SK-N-SH (cell line): ENCODE measurements around the gene MAPT. TPM values are rescaled to one million over a fixed set of nuclear protein-coding genes. Genes with fewer than 3 reads are reported as not detected.

Experiments
- CTCF ChIA-PET: fragments of 300-600, 350-600 bp; formaldehyde crosslinking; extraction: SDS; loops from one replicate; lab custom pipeline; 2021; lab: Yijun Ruan, JAX
- POLR2A ChIA-PET: fragments of 350-600 bp; sonication (Branson Sonifier 250); formaldehyde crosslinking; extraction: SDS; loops from one replicate; lab custom pipeline; 2020; ENCODE audit warnings: antibody characterized with exemption, inconsistent platforms; lab: Yijun Ruan, JAX
- DNase-seq: peaks from one replicate; pipeline ENCODE4 v3.0.0; 2012
- H2AFZ ChIP-seq: fragments of 200-600 bp; sonication (generic); 2 replicates; pipeline ENCODE4 v1.8.1; 2016; ENCODE audit warnings: antibody characterized with exemption, mild to moderate bottlenecking, low read depth
- H3F3A ChIP-seq: fragments of 200-600 bp; sonication (generic); replicated peaks from 2 replicates; pipeline ENCODE3; 2016; ENCODE audit warnings: antibody characterized with exemption, mild to moderate bottlenecking; ENCODE audit not compliant: insufficient read depth
- H3K27ac ChIP-seq, 2 experiments: fragments of 200-500 bp in 1 of 2; fragments of 200-600 bp in 1 of 2; sonication (Bioruptor generic) in 1 of 2; sonication (generic), shearing (Covaris generic) in 1 of 2; 2 replicates each; pipeline versions ENCODE4 v1.5.1 to v1.6.1; 2014 to 2016; ENCODE audit warnings: low read depth in 2 of 2, inconsistent platforms in 1 of 2, low read length in 1 of 2, mild to moderate bottlenecking in 1 of 2, mixed read lengths in 1 of 2
- H3K27me3 ChIP-seq: fragments of 200-600 bp; sonication (generic), shearing (Covaris generic); 2 replicates; pipeline ENCODE4 v1.6.1; 2016; ENCODE audit warnings: mixed run types; ENCODE audit not compliant: insufficient read depth
- H3K36me3 ChIP-seq, 2 experiments: fragments of 200-500 bp in 1 of 2; fragments of 200-600 bp in 1 of 2; sonication (Bioruptor generic) in 1 of 2; sonication (generic) in 1 of 2; replicated peaks in 1 of 2; 2 replicates each; pipeline versions ENCODE3 to v1.5.1; 2014 to 2016; ENCODE audit warnings: low read length in 1 of 2, mild to moderate bottlenecking in 1 of 2; ENCODE audit not compliant: insufficient read depth in 2 of 2, control insufficient read depth in 1 of 2
- H3K4me1 ChIP-seq, 2 experiments: fragments of 200-500 bp in 1 of 2; fragments of 200-600 bp in 1 of 2; sonication (Bioruptor generic) in 1 of 2; sonication (generic), shearing (Covaris generic) in 1 of 2; 2 replicates each; pipeline versions ENCODE4 v1.5.1 to v1.6.1; 2014 to 2016; ENCODE audit warnings: low read depth in 1 of 2, low read length in 1 of 2, mixed run types in 1 of 2; ENCODE audit not compliant: insufficient read depth in 2 of 2, control insufficient read depth in 1 of 2
- H3K4me2 ChIP-seq: fragments of 200-600 bp; sonication (generic), shearing (Covaris generic); 2 replicates; pipeline ENCODE4 v1.6.1; 2017; ENCODE audit warnings: mixed run types
- H3K4me3 ChIP-seq, 2 experiments: fragments of 200-500 bp in 1 of 2; fragments of 200-600 bp in 1 of 2; sonication (Bioruptor generic) in 1 of 2; sonication (generic), shearing (Covaris generic) in 1 of 2; 2 replicates each; pipeline versions ENCODE4 v1.5.1 to v1.8.1; 2014 to 2016; ENCODE audit warnings: low read depth in 2 of 2, inconsistent platforms in 1 of 2, low read length in 1 of 2, mild to moderate bottlenecking in 1 of 2, mixed read lengths in 1 of 2, moderate library complexity in 1 of 2
- H3K79me2 ChIP-seq: fragments of 200-600 bp; sonication (generic); 2 replicates; pipeline ENCODE4 v1.8.1; 2017; ENCODE audit warnings: mild to moderate bottlenecking; ENCODE audit not compliant: insufficient read depth
- H3K9ac ChIP-seq: fragments of 200-600 bp; sonication (generic); 2 replicates; pipeline ENCODE4 v1.6.1; 2017; ENCODE audit warnings: mixed run types
- H3K9me2 ChIP-seq: fragments of 200-600 bp; sonication (generic); 2 replicates; pipeline ENCODE4 v1.6.1; 2017; ENCODE audit warnings: mixed run types
- H3K9me3 ChIP-seq: fragments of 200-600 bp; sonication (generic); 2 replicates; pipeline ENCODE4 v1.6.1; 2017; ENCODE audit warnings: mixed run types, mild to moderate bottlenecking, moderate library complexity
- H4K20me1 ChIP-seq: fragments of 200-600 bp; sonication (generic); 2 replicates; pipeline ENCODE4 v1.6.1; 2017; ENCODE audit warnings: mild to moderate bottlenecking, mixed run types; ENCODE audit not compliant: insufficient read depth
- ELF1 ChIP-seq: IDR thresholded peaks from 2 replicates; pipeline ENCODE4 v1.4.0; 2012
- EP300 ChIP-seq, 2 experiments: IDR thresholded peaks; 2 replicates each; pipeline versions ENCODE4 v1.4.0 to v1.6.1; 2012; ENCODE audit warnings: borderline replicate concordance in 1 of 2, low read depth in 1 of 2, low read length in 1 of 2
- EZH2phosphoT487 ChIP-seq: fragments of 200-600 bp; sonication (generic); IDR thresholded peaks from 2 replicates; pipeline ENCODE4 v1.6.1; 2017; ENCODE audit warnings: low read depth, mixed run types, mild to moderate bottlenecking, antibody characterized with exemption, moderate library complexity, borderline replicate concordance
- GABPA ChIP-seq: IDR thresholded peaks from 2 replicates; pipeline ENCODE4 v1.4.0; 2012; ENCODE audit warnings: low read depth, mild to moderate bottlenecking
- GATA2 ChIP-seq: sonication (generic); formaldehyde crosslinking; IDR thresholded peaks from 2 replicates; pipeline ENCODE4 v1.5.0; 2020; ENCODE audit warnings: mild to moderate bottlenecking, missing genetic modification reagents
- IRF3 ChIP-seq: fragments of 150-350 bp; IDR thresholded peaks from 2 replicates; pipeline ENCODE4 v1.6.1; 2016; ENCODE audit warnings: mild to moderate bottlenecking, low read depth, low read length
- MAX ChIP-seq: IDR thresholded peaks from 2 replicates; pipeline ENCODE4 v1.4.0; 2012; ENCODE audit warnings: low read depth
- MEF2A ChIP-seq: IDR thresholded peaks from 2 replicates; pipeline ENCODE4 v1.4.0; 2012; ENCODE audit warnings: low read depth, borderline replicate concordance
- MXI1 ChIP-seq: IDR thresholded peaks from 2 replicates; pipeline ENCODE4 v1.6.1; 2012; ENCODE audit warnings: mild to moderate bottlenecking, low read depth, low read length, improper control_type of control experiment
- RAD21 ChIP-seq: IDR thresholded peaks from 2 replicates; pipeline ENCODE4 v1.6.1; 2012; ENCODE audit warnings: mild to moderate bottlenecking, low read length
- RCOR1 ChIP-seq: fragments of 150-350 bp; IDR thresholded peaks from 2 replicates; pipeline ENCODE4 v1.6.1; 2017; ENCODE audit warnings: antibody characterized with exemption, low read length
- RFX5 ChIP-seq: IDR thresholded peaks from 2 replicates; pipeline ENCODE4 v1.6.1; 2012; ENCODE audit warnings: mild to moderate bottlenecking, improper control_type of control experiment, low read length
- RXRA ChIP-seq: IDR thresholded peaks from 2 replicates; pipeline ENCODE4 v1.4.0; 2012; ENCODE audit warnings: low read depth, mild to moderate bottlenecking, borderline replicate concordance
- SIN3A ChIP-seq: IDR thresholded peaks from 2 replicates; pipeline ENCODE4 v1.6.1; 2012; ENCODE audit warnings: low read depth, mild to moderate bottlenecking, low read length, moderate library complexity, borderline replicate concordance
- USF1 ChIP-seq: IDR thresholded peaks from 2 replicates; pipeline ENCODE4 v1.4.0; 2012; ENCODE audit warnings: low read depth, borderline replicate concordance
- YY1 ChIP-seq: IDR thresholded peaks from 2 replicates; pipeline ENCODE4 v1.4.0; 2012; ENCODE audit warnings: low read depth, mild to moderate bottlenecking
- WGBS: methylation state at CpG from one replicate; pipeline ENCODE4 v1.1.6; 2017; ENCODE audit warnings: low lambda C conversion rate; 5-methylcytosine and 5-hydroxymethylcytosine counted together
- polyA plus RNA-seq, 3 experiments: library from polyadenylated mRNA; depleted of rRNA; stranded (reverse); fragments of >200 nt; gene quantifications; 2 replicates each; pipeline ENCODE4 v1.2.3, GENCODE V29; 2012
- TF ChIP-seq, protein P1 (sequence below): fragments of 150-350 bp; IDR thresholded peaks from 2 replicates; pipeline ENCODE4 v1.6.1; 2017; ENCODE audit warnings: antibody characterized with exemption, low read length, low read depth, borderline replicate concordance
- TF ChIP-seq, protein P2 (sequence below): IDR thresholded peaks from 2 replicates; pipeline ENCODE4 v1.4.0; 2012; ENCODE audit warnings: low read depth, borderline replicate concordance

MAPT gene
- polyA plus RNA-seq, 1 of the 3 experiments (the other 2 are of a cell fraction) = 0.74 TPM

- CTCF ChIA-PET = interaction anchor here (1.0 to 1.5 kb wide), 2 partner anchors 10 to 12 kb away, joined by 4 to 5 read pairs; no protein-coding TSS in a partner anchor
Measured at GRCh38 chr17:45920083-45920482, 25.7 kb downstream of the MAPT start.

More at GRCh38 chr17:45920083-45920482, 25.7 kb downstream of the MAPT start:
- Histone ChIP-seq H3K36me3 (no peaks in the 10 kb centered on the region), H4K20me1 (no peaks in the 10 kb centered on the region), H3F3A (no peaks in the 10 kb centered on the region), H2AFZ (no peak overlapping the region), H3K4me3 (no peak overlapping the region), H3K9me2 (no peaks in the 10 kb centered on the region), H3K4me1 (no peaks in the 10 kb centered on the region), H3K27me3 (peaks cover 32% of the 10 kb centered on the region; the same call in 1 of the 2 replicates)
- WGBS = 54% methylated on average over 9 of the region's 9 CpGs
- TF ChIP-seq RAD21 = no peak
- TF ChIP-seq, protein P1, sequence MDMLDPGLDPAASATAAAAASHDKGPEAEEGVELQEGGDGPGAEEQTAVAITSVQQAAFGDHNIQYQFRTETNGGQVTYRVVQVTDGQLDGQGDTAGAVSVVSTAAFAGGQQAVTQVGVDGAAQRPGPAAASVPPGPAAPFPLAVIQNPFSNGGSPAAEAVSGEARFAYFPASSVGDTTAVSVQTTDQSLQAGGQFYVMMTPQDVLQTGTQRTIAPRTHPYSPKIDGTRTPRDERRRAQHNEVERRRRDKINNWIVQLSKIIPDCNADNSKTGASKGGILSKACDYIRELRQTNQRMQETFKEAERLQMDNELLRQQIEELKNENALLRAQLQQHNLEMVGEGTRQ = no peak
- TF ChIP-seq USF1 = no peak
- no peak for TF ChIP-seq SIN3A
- no peak for TF ChIP-seq GABPA
- TF ChIP-seq MAX = no peak
- TF ChIP-seq GATA2 (CRISPR knock-in tag) = no peak
- TF ChIP-seq RFX5 = no peak
- TF ChIP-seq YY1 = no peak
- no peak for TF ChIP-seq IRF3
- TF ChIP-seq EZH2phosphoT487 = no peak
- no peak for TF ChIP-seq MEF2A
- no peak for TF ChIP-seq ELF1
- TF ChIP-seq RXRA = no peak
- no peak for TF ChIP-seq RCOR1
- no peak for TF ChIP-seq MXI1
- TF ChIP-seq, protein P2, sequence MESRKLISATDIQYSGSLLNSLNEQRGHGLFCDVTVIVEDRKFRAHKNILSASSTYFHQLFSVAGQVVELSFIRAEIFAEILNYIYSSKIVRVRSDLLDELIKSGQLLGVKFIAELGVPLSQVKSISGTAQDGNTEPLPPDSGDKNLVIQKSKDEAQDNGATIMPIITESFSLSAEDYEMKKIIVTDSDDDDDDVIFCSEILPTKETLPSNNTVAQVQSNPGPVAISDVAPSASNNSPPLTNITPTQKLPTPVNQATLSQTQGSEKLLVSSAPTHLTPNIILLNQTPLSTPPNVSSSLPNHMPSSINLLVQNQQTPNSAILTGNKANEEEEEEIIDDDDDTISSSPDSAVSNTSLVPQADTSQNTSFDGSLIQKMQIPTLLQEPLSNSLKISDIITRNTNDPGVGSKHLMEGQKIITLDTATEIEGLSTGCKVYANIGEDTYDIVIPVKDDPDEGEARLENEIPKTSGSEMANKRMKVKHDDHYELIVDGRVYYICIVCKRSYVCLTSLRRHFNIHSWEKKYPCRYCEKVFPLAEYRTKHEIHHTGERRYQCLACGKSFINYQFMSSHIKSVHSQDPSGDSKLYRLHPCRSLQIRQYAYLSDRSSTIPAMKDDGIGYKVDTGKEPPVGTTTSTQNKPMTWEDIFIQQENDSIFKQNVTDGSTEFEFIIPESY = no peak
- no peak for TF ChIP-seq EP300 (IDR thresholded peaks at IDR 0.05; ENCODE audit: borderline replicate concordance in 1 of 2, low read depth in 1 of 2, low read length in 1 of 2)
- TF ChIP-seq, all 33 proteins: peak for 0
- no peak overlapping the region for H3K4me2 ChIP-seq
- H3K27ac ChIP-seq = no peak overlapping the region
- POLR2A ChIA-PET = interaction anchor here (1.6 kb wide), 1 partner anchor 10 kb away, joined by 5 read pairs; no protein-coding TSS in a partner anchor
- no peaks in the 10 kb centered on the region for H3K9me3 ChIP-seq
- no peaks in the 10 kb centered on the region for H3K79me2 ChIP-seq
- H3K9ac ChIP-seq = no peak overlapping the region
- no peak for DNase-seq
